Measurements from ENCODE around the gene CPLX3.

The CPLX3 gene

DNA sequence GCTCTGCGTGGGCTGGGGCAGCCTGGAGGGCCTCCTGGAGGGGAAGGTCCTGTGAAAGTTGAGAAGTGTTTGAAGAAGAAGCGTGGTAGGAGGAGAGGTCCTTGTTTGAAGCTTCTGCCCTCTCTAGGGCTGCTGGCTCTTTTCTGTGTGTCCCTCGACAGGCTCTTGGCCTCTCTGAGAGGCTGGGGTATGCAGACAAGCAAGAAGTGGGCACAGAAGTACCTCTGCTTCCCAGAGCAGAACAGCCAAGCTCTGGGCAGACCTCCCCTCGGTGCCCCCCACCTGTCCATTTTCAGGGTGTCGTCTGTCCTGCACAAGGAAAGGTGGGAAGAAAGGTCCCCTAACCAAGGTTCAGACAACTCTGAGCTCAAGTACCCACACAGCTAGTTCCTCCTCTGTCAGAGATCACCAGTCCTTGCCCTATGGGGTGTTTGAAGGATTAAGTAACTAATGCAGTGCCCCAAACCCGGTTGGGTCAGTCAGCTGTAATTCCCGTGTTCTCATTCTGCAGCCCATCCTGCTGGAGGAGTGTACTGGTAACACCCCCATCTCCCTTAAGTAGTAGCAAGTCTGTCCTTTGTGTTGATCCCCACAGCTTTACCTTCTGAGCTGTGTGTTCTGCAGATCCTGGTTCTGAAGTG, 38.3 kb upstream of the CPLX3 start:
- DNase-seq = no peak
- Histone ChIP-seq H3K4me3 (ENCODE audit: low read depth, low read length) (no peak overlapping the region), H3K9me3 (no peaks in the 10 kb centered on the region), H3K27me3 (no peaks in the 10 kb centered on the region), H3K36me3 (peaks cover 7% of the 10 kb centered on the region; the same call in 1 of the 2 replicates), H3K4me1 (peaks cover 13% of the 10 kb centered on the region)
- TF ChIP-seq, protein P1, sequence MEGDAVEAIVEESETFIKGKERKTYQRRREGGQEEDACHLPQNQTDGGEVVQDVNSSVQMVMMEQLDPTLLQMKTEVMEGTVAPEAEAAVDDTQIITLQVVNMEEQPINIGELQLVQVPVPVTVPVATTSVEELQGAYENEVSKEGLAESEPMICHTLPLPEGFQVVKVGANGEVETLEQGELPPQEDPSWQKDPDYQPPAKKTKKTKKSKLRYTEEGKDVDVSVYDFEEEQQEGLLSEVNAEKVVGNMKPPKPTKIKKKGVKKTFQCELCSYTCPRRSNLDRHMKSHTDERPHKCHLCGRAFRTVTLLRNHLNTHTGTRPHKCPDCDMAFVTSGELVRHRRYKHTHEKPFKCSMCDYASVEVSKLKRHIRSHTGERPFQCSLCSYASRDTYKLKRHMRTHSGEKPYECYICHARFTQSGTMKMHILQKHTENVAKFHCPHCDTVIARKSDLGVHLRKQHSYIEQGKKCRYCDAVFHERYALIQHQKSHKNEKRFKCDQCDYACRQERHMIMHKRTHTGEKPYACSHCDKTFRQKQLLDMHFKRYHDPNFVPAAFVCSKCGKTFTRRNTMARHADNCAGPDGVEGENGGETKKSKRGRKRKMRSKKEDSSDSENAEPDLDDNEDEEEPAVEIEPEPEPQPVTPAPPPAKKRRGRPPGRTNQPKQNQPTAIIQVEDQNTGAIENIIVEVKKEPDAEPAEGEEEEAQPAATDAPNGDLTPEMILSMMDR (IDR thresholded peaks at IDR 0.05; ENCODE audit: low read depth, low read length) = no peak

DNA sequence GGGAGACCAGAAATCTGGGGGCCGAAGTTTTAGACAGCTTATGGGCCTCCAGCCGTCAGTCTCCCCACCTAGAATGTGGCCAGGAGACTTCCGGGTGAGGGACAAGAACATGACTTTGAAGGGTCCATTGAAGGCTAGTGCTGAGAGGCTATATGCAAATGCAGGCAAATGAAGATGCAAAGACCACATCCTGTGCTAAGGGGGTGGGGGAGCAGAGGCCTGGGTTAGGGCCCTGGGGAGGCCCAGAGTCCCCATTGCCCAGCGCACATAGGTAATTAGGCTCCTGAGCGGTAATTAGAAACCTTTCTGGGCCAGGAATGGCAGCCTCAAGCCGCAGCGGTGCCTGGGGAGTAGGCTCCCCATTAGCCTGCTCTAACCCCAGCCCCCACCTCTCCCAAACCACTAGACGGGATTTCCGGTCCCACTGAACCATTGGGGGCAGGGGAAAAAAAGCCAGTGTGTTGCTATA, 37.7 kb upstream of the CPLX3 start:
- Histone ChIP-seq H3K27me3 (no peaks in the 10 kb centered on the region), H3K4me3 (ENCODE audit: low read depth, low read length) (no peak overlapping the region), H3K4me1 (peaks cover 13% of the 10 kb centered on the region), H3K9me3 (no peaks in the 10 kb centered on the region), H3K36me3 (peaks cover 7% of the 10 kb centered on the region; the same call in 1 of the 2 replicates)
- TF ChIP-seq, protein P1 (IDR thresholded peaks at IDR 0.05; ENCODE audit: low read depth, low read length) = no peak
- no peak for DNase-seq

DNA sequence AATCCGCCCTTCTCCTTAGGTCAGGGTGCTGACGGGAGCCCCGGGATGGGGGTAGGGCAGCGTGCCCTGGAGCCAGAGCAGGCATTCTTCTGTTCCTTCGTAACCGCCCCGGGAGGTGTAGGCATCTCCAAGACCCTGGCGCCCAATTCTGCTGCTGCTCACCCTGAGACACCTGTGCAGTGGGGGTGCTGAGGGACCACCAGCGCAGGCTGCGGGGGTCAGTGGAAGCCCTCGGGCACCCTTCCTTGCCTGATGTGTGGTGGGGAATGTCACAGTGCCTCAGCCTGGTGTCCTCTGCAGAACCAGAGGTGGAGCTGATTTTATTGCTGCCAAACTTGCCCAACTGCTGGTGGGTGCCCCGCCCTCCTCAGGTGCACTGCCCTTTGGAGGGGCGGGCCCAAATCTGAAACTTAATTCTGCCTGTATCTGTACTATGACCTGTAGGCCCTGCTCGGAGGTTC, 37.2 kb upstream of the CPLX3 start:
- Histone ChIP-seq H3K4me3 (ENCODE audit: low read depth, low read length) (no peak overlapping the region), H3K9me3 (no peaks in the 10 kb centered on the region), H3K27me3 (no peaks in the 10 kb centered on the region), H3K4me1 (peaks cover 13% of the 10 kb centered on the region), H3K36me3 (peaks cover 7% of the 10 kb centered on the region; the same call in 1 of the 2 replicates)
- TF ChIP-seq, protein P1 (IDR thresholded peaks at IDR 0.05; ENCODE audit: low read depth, low read length) = no peak
- no peak for DNase-seq

DNA sequence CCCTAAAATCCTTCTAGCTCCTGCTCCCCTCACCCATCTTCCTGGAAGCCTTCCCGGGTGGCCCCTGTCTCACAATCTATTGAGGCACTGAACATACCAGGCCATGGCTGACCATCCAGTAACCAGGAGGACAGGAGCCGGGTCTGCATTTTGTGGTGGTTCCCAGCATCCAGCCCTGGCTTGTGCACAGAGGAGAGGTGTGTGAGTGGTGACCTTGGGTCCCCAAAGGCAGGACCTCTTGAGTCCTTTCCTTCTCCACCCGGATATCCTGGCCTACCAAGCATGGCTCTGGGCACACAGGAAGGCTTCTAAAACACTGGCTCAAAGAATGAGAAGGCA, 36.7 kb upstream of the CPLX3 start:
- DNase-seq = no peak
- H3K9me3 ChIP-seq = no peaks in the 10 kb centered on the region
- no peak overlapping the region for H3K4me3 ChIP-seq (ENCODE audit: low read depth, low read length)
- TF ChIP-seq, protein P1 (IDR thresholded peaks at IDR 0.05; ENCODE audit: low read depth, low read length) = no peak
- peaks cover 13% of the 10 kb centered on the region for H3K4me1 ChIP-seq
- no peaks in the 10 kb centered on the region for H3K27me3 ChIP-seq
- H3K36me3 ChIP-seq = peaks cover 7% of the 10 kb centered on the region; the same call in 1 of the 2 replicates

DNA sequence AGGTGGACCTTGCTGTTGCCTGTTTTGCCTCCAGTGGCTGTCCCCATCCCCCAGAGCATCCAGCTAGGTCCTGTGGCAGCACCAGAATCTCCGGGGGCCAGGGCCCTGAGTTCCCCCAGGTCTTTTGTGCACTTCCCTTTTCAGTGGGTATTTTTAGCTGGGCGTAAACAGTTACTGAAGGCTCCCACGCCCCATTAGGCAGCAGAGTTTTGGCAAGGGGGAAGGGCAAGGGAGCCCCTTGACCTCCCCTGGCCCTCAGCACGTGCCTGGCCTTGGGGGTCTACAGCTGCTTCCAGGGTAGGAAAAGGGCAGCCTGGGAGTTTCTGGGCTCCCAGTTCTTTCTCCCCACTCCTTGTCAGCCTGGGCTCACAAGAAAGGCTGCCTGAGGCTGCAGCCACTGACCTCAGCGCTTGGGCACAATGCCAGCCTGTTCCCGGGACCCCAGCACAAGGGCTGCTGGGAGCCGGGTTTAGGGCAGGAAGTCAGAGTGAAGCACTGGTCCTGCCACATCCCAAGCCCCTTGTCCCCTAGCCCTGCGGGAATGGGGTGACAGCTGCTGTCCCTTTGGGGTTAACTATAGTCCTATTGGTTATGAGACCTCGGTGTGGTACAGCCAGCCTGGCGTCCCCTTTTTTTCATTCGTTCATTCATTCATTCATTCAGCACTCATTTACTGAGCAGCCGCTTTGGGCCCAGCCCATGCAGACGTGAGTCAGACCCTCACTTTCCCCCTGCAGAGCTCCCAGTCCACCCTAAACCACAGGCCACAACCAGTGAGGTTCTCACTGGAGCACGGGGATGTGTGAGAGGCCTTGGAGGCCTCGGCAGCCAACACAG, 36.1 kb upstream of the CPLX3 start:
- Histone ChIP-seq H3K9me3 (no peaks in the 10 kb centered on the region), H3K4me1 (peaks cover 13% of the 10 kb centered on the region), H3K36me3 (peaks cover 5% of the 10 kb centered on the region; the same call in 1 of the 2 replicates), H3K4me3 (ENCODE audit: low read depth, low read length) (no peak overlapping the region), H3K27me3 (no peaks in the 10 kb centered on the region)
- TF ChIP-seq, protein P1 (IDR thresholded peaks at IDR 0.05; ENCODE audit: low read depth, low read length) = no peak
- DNase-seq = peak; percentile 82
